ENCODE results near the gene SPRR1B. TPM values are rescaled to one million over a fixed set of nuclear protein-coding genes. Genes with fewer than 3 reads are reported as not detected.

SPRR1B gene
- total RNA-seq, 4 donors from 2014 or later: 1.8 to 247 (median 172) TPM

- 56% methylated on average over 6 of the region's 6 CpGs for WGBS
- TF ChIP-seq POLR2AphosphoS5 (IDR thresholded peaks at IDR 0.05) (no peak), EP300 (IDR thresholded peaks at IDR 0.05) (no peak)
- TF ChIP-seq, protein P1, sequence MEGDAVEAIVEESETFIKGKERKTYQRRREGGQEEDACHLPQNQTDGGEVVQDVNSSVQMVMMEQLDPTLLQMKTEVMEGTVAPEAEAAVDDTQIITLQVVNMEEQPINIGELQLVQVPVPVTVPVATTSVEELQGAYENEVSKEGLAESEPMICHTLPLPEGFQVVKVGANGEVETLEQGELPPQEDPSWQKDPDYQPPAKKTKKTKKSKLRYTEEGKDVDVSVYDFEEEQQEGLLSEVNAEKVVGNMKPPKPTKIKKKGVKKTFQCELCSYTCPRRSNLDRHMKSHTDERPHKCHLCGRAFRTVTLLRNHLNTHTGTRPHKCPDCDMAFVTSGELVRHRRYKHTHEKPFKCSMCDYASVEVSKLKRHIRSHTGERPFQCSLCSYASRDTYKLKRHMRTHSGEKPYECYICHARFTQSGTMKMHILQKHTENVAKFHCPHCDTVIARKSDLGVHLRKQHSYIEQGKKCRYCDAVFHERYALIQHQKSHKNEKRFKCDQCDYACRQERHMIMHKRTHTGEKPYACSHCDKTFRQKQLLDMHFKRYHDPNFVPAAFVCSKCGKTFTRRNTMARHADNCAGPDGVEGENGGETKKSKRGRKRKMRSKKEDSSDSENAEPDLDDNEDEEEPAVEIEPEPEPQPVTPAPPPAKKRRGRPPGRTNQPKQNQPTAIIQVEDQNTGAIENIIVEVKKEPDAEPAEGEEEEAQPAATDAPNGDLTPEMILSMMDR (IDR thresholded peaks at IDR 0.05): no peak
- no peaks in the 10 kb centered on the region for H3K36me3 ChIP-seq
- H3K27ac ChIP-seq: no peak overlapping the region
- no peaks in the 10 kb centered on the region for H3K27me3 ChIP-seq
- no peak overlapping the region for H3K4me3 ChIP-seq
- H3K4me1 ChIP-seq: no peaks in the 10 kb centered on the region
- DNase-seq (ENCODE audit: low spot score in 2 of 2): no peak
- H3K9me3 ChIP-seq: no peaks in the 10 kb centered on the region
These were observed 37.8 kb upstream of the SPRR1B start for GRCh38 chr1:152993186-152993585.

DNA sequence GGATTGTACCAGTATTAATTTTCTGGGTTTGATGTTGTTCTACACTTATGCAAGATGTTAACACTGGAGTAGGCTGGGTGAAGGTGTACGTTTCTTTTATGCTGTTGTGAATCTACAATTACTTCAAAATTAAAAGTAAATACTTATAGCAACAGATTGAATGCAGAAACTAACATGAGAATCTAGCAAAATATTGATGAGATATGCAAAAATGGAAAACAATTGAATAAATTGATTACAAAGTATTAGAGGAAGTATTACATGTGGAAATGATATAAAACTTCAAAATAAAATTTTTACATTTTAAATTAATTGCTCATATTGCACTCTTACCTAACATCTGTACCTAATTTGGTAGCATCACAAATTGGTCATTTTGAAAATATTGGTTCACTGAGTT, 35.2 kb upstream of the SPRR1B start:
- H3K4me1 ChIP-seq: no peaks in the 10 kb centered on the region
- H3K4me3 ChIP-seq: no peak overlapping the region
- WGBS: 46% methylated on average over 1 of the region's 1 CpG
- DNase-seq (ENCODE audit: low spot score in 2 of 2): no peak
- H3K9me3 ChIP-seq: no peaks in the 10 kb centered on the region
- H3K27me3 ChIP-seq: no peaks in the 10 kb centered on the region
- H3K27ac ChIP-seq: no peak overlapping the region
- H3K36me3 ChIP-seq: no peaks in the 10 kb centered on the region
- TF ChIP-seq POLR2A (IDR thresholded peaks at IDR 0.05) (no peak), EP300 (IDR thresholded peaks at IDR 0.05) (no peak), POLR2AphosphoS5 (IDR thresholded peaks at IDR 0.05) (no peak)
- TF ChIP-seq, protein P1 (IDR thresholded peaks at IDR 0.05): no peak

GRCh38 chr1:152996633-152997400, 34.2 kb upstream of the SPRR1B start:
- Histone ChIP-seq H3K27me3 (no peaks in the 10 kb centered on the region), H3K4me3 (no peak overlapping the region), H3K4me1 (no peaks in the 10 kb centered on the region), H3K27ac (no peak overlapping the region), H3K9me3 (no peaks in the 10 kb centered on the region), H3K36me3 (no peaks in the 10 kb centered on the region)
- TF ChIP-seq POLR2A (IDR thresholded peaks at IDR 0.05) (no peak), EP300 (IDR thresholded peaks at IDR 0.05) (no peak), POLR2AphosphoS5 (IDR thresholded peaks at IDR 0.05) (no peak)
- TF ChIP-seq, protein P1 (IDR thresholded peaks at IDR 0.05): no peak
- WGBS: 24% methylated on average over 5 of the region's 5 CpGs
- no peak for DNase-seq (ENCODE audit: low spot score in 2 of 2)

GRCh38 chr1:152997901-152998300, 33.1 kb upstream of the SPRR1B start:
- Histone ChIP-seq H3K36me3 (no peaks in the 10 kb centered on the region), H3K27me3 (no peaks in the 10 kb centered on the region), H3K27ac (no peak overlapping the region), H3K4me3 (no peak overlapping the region), H3K4me1 (no peaks in the 10 kb centered on the region), H3K9me3 (no peaks in the 10 kb centered on the region)
- DNase-seq (ENCODE audit: low spot score in 2 of 2): no peak
- whole genome bisulfite sequencing: 33% methylated on average over 7 of the region's 7 CpGs
- TF ChIP-seq, protein P1 (IDR thresholded peaks at IDR 0.05): no peak
- TF ChIP-seq POLR2A (IDR thresholded peaks at IDR 0.05) (no peak), POLR2AphosphoS5 (IDR thresholded peaks at IDR 0.05) (no peak), EP300 (IDR thresholded peaks at IDR 0.05) (no peak)

DNA sequence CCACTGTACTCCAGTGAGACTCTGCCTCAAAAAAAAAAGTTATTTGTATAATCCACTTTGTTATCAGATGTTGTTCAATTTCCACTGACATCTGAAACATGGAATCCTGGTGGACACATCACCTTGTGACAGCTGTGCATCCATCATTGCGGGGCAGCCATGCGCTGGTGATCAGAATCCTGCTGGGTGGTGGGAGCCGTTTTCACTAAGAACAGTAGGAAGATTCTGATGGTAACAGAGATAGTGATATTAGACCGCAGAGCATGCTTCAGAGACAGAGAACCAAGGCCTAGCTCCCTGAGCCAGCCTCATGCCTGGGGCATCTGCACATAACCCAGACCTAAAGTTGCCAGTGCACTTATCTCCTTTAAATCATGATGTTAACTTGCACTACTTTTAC, 32.5 kb upstream of the SPRR1B start:
- Histone ChIP-seq H3K9me3 (no peaks in the 10 kb centered on the region), H3K36me3 (no peaks in the 10 kb centered on the region), H3K4me1 (no peaks in the 10 kb centered on the region), H3K4me3 (no peak overlapping the region), H3K27me3 (no peaks in the 10 kb centered on the region), H3K27ac (no peak overlapping the region)
- DNase-seq (ENCODE audit: low spot score in 2 of 2): no peak
- WGBS: 75% methylated on average over 4 of the region's 4 CpGs
- TF ChIP-seq POLR2AphosphoS5 (IDR thresholded peaks at IDR 0.05) (no peak), POLR2A (IDR thresholded peaks at IDR 0.05) (no peak), EP300 (IDR thresholded peaks at IDR 0.05) (no peak)
- TF ChIP-seq, protein P1 (IDR thresholded peaks at IDR 0.05): no peak

Data from suprapubic skin (tissue), 4 donors.